Liver (tissue), 9 donors: ENCODE results near the gene MUTYH. TPM values are rescaled to one million over a fixed set of nuclear protein-coding genes. Genes with fewer than 3 reads are reported as not detected.

ENCODE experiments used
- DNase-seq: peaks from one replicate; pipeline ENCODE4 v3.0.0-alpha.2; 2017; ENCODE audit warnings: low spot score
- H3K27ac ChIP-seq, 2 donors: one replicate each; pipeline ENCODE4 v1.7.0; 2013; ENCODE audit warnings: inconsistent platforms in 2 of 2, low read length in 2 of 2, control low read depth in 1 of 2, low read depth in 1 of 2, mild to moderate bottlenecking in 1 of 2
- H3K27me3 ChIP-seq, 4 donors: one replicate each; pipeline versions ENCODE4 v1.6.1 to v1.7.0; 2013; ENCODE audit warnings: low read length in 3 of 4, inconsistent platforms in 1 of 4, mild to moderate bottlenecking in 1 of 4, moderate library complexity in 1 of 4; ENCODE audit not compliant: control insufficient read depth in 4 of 4, insufficient read depth in 4 of 4
- H3K36me3 ChIP-seq, 4 donors: one replicate each; pipeline versions ENCODE4 v1.6.1 to v1.7.0; 2013; ENCODE audit warnings: low read length in 3 of 4, mild to moderate bottlenecking in 3 of 4, low read depth in 1 of 4, moderate library complexity in 1 of 4; ENCODE audit not compliant: control insufficient read depth in 4 of 4, insufficient read depth in 3 of 4
- H3K4me1 ChIP-seq, 4 donors: one replicate each; pipeline versions ENCODE4 v1.6.1 to v1.7.0; 2013; ENCODE audit warnings: low read length in 3 of 4, mild to moderate bottlenecking in 3 of 4, moderate library complexity in 1 of 4; ENCODE audit not compliant: control insufficient read depth in 4 of 4, insufficient read depth in 4 of 4
- H3K4me3 ChIP-seq, 3 donors: one replicate each; pipeline versions ENCODE4 v1.6.1 to v1.7.0; 2013; ENCODE audit warnings: low read length in 3 of 3, control low read depth in 1 of 3, low read depth in 1 of 3, mild to moderate bottlenecking in 1 of 3
- H3K9ac ChIP-seq, 2 donors: one replicate each; pipeline ENCODE4 v1.7.0; 2013; ENCODE audit warnings: low read length in 2 of 2, mild to moderate bottlenecking in 2 of 2, moderate library complexity in 2 of 2, control low read depth in 1 of 2, low read depth in 1 of 2
- H3K9me3 ChIP-seq, 4 donors: one replicate each; pipeline versions ENCODE4 v1.6.1 to v1.7.0; 2013; ENCODE audit warnings: low read length in 3 of 4; ENCODE audit not compliant: control insufficient read depth in 4 of 4
- EGR1 ChIP-seq, 2 donors: IDR thresholded peaks; 2 replicates each; pipeline ENCODE4 v1.6.1; 2016 to 2018; ENCODE audit warnings: antibody characterized with exemption in 2 of 2, low read depth in 2 of 2
- FOXA1 ChIP-seq: IDR thresholded peaks from 2 replicates; pipeline ENCODE4 v1.6.1; 2016; ENCODE audit warnings: antibody characterized with exemption
- FOXA2 ChIP-seq: IDR thresholded peaks from 2 replicates; pipeline ENCODE4 v1.6.1; 2016; ENCODE audit warnings: antibody characterized with exemption
- GABPA ChIP-seq, 2 donors: IDR thresholded peaks in 1 of 2; conservative IDR thresholded peaks in 1 of 2; 2 replicates each; pipeline ENCODE4 v1.6.1; 2016; ENCODE audit warnings: antibody characterized with exemption in 2 of 2, mild to moderate bottlenecking in 1 of 2, moderate library complexity in 1 of 2
- HNF4A ChIP-seq, 2 donors: conservative IDR thresholded peaks; 2 replicates each; pipeline ENCODE4 v1.6.1; 2016; ENCODE audit warnings: antibody characterized with exemption in 2 of 2, mild to moderate bottlenecking in 2 of 2
- HNF4G ChIP-seq: IDR thresholded peaks from 2 replicates; pipeline ENCODE4 v1.6.1; 2016; ENCODE audit warnings: antibody characterized with exemption
- JUND ChIP-seq, 2 donors: IDR thresholded peaks; 2 replicates each; pipeline ENCODE4 v1.6.1; 2016; ENCODE audit warnings: antibody characterized with exemption in 2 of 2
- NR2F2 ChIP-seq: IDR thresholded peaks from 2 replicates; pipeline ENCODE4 v1.6.1; 2016; ENCODE audit warnings: antibody characterized with exemption
- RAD21 ChIP-seq, 2 donors: IDR thresholded peaks; 2 replicates each; pipeline ENCODE4 v1.6.1; 2016; ENCODE audit warnings: antibody characterized with exemption in 2 of 2, mild to moderate bottlenecking in 2 of 2
- RXRA ChIP-seq, 2 donors: IDR thresholded peaks; 2 replicates each; pipeline ENCODE4 v1.6.1; 2017 to 2018; ENCODE audit warnings: antibody characterized with exemption in 2 of 2, mild to moderate bottlenecking in 1 of 2
- SP1 ChIP-seq: IDR thresholded peaks from 2 replicates; pipeline ENCODE4 v1.6.1; 2018; ENCODE audit warnings: antibody characterized with exemption, mild to moderate bottlenecking
- TAF1 ChIP-seq: conservative IDR thresholded peaks from 2 replicates; pipeline ENCODE4 v1.6.1; 2016; ENCODE audit warnings: antibody characterized with exemption, mild to moderate bottlenecking
- YY1 ChIP-seq: IDR thresholded peaks from 2 replicates; pipeline ENCODE4 v1.6.1; 2016; ENCODE audit warnings: antibody characterized with exemption, mild to moderate bottlenecking
- polyA plus RNA-seq, 2 donors: library from polyadenylated mRNA; stranded (reverse) in 1 of 2; unstranded in 1 of 2; fragments of 200-250 nt in 1 of 2; fragments of >200 nt in 1 of 2; fragmentation: Nextera tagmentation in 1 of 2; extraction: Ambion mirVana in 1 of 2; gene quantifications; one replicate each; pipeline versions ENCODE4 v1.2.1 to v1.2.3, GENCODE V29; 2013 to 2015
- total RNA-seq, 2 donors: library from RNA; depleted of rRNA; stranded (reverse); fragments of >200 nt; gene quantifications; one replicate each; pipeline ENCODE4 v1.2.3, GENCODE V29; 2014
- TF ChIP-seq, protein P1 (sequence below): IDR thresholded peaks from 2 replicates; pipeline ENCODE4 v1.6.1; 2016; ENCODE audit warnings: antibody characterized with exemption
- TF ChIP-seq, protein P2 (sequence below): IDR thresholded peaks from 2 replicates; pipeline ENCODE4 v1.6.1; 2016; ENCODE audit warnings: antibody characterized with exemption
- TF ChIP-seq, protein P3 (sequence below): IDR thresholded peaks from 2 replicates; pipeline ENCODE4 v1.6.1; 2016; ENCODE audit warnings: antibody characterized with exemption
- TF ChIP-seq, protein P4 (sequence below): fragments of 150-350 bp; IDR thresholded peaks from 2 replicates; pipeline ENCODE4 v1.5.1; 2017; ENCODE audit warnings: improper control_type of control experiment, low read depth, low read length; ENCODE audit not compliant: missing input control
- TF ChIP-seq, protein P5 (sequence below): IDR thresholded peaks from 2 replicates; pipeline ENCODE4 v1.6.1; 2016; ENCODE audit warnings: antibody characterized with exemption, mild to moderate bottlenecking
- donor health status: healthy.
- donor health status: healthy.
- donor health status: healthy.
- donor health status: healthy.
- donor health status: healthy.

Gene MUTYH
- total and polyA plus RNA-seq, 4 donors, result 5.2 to 10.0 (median 8.2) TPM

DNA sequence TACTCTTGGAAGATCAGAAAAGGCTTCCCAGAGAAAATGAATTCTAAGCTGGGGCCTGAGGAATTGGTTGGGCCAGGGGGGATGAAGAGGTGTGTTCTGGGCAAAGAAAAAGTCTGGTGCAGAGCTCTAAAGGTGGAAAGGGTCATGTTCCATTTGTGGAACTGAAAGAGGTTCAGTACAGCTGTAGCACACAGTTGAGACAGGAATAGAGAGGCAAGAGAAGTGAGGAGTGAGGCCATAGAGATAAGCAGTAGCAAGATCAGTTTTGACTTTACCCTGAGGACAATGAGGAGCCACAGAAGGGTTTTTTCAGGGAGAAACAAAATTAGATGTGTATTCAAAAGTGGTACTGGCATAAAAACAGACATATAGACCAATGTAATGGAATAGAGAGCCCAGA is 30.3 kb upstream of the MUTYH start:
- no peak for TF ChIP-seq SP1
- TF ChIP-seq GABPA (IDR thresholded peaks at IDR 0.05 in 1 of 2, conservative IDR thresholded peaks at IDR 0.05 in 1 of 2), result no peak
- no peak for TF ChIP-seq JUND (IDR thresholded peaks at IDR 0.05)
- TF ChIP-seq RXRA (IDR thresholded peaks at IDR 0.05), result no peak
- TF ChIP-seq, protein P1, sequence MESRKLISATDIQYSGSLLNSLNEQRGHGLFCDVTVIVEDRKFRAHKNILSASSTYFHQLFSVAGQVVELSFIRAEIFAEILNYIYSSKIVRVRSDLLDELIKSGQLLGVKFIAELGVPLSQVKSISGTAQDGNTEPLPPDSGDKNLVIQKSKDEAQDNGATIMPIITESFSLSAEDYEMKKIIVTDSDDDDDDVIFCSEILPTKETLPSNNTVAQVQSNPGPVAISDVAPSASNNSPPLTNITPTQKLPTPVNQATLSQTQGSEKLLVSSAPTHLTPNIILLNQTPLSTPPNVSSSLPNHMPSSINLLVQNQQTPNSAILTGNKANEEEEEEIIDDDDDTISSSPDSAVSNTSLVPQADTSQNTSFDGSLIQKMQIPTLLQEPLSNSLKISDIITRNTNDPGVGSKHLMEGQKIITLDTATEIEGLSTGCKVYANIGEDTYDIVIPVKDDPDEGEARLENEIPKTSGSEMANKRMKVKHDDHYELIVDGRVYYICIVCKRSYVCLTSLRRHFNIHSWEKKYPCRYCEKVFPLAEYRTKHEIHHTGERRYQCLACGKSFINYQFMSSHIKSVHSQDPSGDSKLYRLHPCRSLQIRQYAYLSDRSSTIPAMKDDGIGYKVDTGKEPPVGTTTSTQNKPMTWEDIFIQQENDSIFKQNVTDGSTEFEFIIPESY, result no peak
- no peak for TF ChIP-seq FOXA1
- TF ChIP-seq, protein P2, sequence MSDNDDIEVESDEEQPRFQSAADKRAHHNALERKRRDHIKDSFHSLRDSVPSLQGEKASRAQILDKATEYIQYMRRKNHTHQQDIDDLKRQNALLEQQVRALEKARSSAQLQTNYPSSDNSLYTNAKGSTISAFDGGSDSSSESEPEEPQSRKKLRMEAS, result no peak
- TF ChIP-seq, protein P3, sequence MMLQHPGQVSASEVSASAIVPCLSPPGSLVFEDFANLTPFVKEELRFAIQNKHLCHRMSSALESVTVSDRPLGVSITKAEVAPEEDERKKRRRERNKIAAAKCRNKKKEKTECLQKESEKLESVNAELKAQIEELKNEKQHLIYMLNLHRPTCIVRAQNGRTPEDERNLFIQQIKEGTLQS, result no peak
- TF ChIP-seq, protein P4, sequence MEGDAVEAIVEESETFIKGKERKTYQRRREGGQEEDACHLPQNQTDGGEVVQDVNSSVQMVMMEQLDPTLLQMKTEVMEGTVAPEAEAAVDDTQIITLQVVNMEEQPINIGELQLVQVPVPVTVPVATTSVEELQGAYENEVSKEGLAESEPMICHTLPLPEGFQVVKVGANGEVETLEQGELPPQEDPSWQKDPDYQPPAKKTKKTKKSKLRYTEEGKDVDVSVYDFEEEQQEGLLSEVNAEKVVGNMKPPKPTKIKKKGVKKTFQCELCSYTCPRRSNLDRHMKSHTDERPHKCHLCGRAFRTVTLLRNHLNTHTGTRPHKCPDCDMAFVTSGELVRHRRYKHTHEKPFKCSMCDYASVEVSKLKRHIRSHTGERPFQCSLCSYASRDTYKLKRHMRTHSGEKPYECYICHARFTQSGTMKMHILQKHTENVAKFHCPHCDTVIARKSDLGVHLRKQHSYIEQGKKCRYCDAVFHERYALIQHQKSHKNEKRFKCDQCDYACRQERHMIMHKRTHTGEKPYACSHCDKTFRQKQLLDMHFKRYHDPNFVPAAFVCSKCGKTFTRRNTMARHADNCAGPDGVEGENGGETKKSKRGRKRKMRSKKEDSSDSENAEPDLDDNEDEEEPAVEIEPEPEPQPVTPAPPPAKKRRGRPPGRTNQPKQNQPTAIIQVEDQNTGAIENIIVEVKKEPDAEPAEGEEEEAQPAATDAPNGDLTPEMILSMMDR, result no peak
- TF ChIP-seq TAF1, result no peak
- TF ChIP-seq RAD21 (IDR thresholded peaks at IDR 0.05), result no peak
- TF ChIP-seq HNF4G, result no peak
- no peak for TF ChIP-seq FOXA2
- no peak for TF ChIP-seq HNF4A (conservative IDR thresholded peaks at IDR 0.05)
- no peak for TF ChIP-seq EGR1 (IDR thresholded peaks at IDR 0.05; ENCODE audit: low read depth in 2 of 2)
- no peak for TF ChIP-seq YY1
- no peak for TF ChIP-seq NR2F2
- TF ChIP-seq, protein P5, sequence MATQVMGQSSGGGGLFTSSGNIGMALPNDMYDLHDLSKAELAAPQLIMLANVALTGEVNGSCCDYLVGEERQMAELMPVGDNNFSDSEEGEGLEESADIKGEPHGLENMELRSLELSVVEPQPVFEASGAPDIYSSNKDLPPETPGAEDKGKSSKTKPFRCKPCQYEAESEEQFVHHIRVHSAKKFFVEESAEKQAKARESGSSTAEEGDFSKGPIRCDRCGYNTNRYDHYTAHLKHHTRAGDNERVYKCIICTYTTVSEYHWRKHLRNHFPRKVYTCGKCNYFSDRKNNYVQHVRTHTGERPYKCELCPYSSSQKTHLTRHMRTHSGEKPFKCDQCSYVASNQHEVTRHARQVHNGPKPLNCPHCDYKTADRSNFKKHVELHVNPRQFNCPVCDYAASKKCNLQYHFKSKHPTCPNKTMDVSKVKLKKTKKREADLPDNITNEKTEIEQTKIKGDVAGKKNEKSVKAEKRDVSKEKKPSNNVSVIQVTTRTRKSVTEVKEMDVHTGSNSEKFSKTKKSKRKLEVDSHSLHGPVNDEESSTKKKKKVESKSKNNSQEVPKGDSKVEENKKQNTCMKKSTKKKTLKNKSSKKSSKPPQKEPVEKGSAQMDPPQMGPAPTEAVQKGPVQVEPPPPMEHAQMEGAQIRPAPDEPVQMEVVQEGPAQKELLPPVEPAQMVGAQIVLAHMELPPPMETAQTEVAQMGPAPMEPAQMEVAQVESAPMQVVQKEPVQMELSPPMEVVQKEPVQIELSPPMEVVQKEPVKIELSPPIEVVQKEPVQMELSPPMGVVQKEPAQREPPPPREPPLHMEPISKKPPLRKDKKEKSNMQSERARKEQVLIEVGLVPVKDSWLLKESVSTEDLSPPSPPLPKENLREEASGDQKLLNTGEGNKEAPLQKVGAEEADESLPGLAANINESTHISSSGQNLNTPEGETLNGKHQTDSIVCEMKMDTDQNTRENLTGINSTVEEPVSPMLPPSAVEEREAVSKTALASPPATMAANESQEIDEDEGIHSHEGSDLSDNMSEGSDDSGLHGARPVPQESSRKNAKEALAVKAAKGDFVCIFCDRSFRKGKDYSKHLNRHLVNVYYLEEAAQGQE, result no peak

More for the DNA sequence above, 30.3 kb upstream of the MUTYH start:
- no peak for DNase-seq
- no peaks in the 10 kb centered on the region for H3K9me3 ChIP-seq
- no peak overlapping the region for H3K27ac ChIP-seq
- H3K27me3 ChIP-seq, result no peaks in the 10 kb centered on the region
- H3K4me1 ChIP-seq, result no peaks in the 10 kb centered on the region
- no peak overlapping the region for H3K4me3 ChIP-seq
- no peaks in the 10 kb centered on the region for H3K36me3 ChIP-seq
- no peak overlapping the region for H3K9ac ChIP-seq
